NCI-H2171 (cell line): ENCODE measurements around the gene KCNH4.
"Not testable (repeated sequence)": the region's sequence is repeated elsewhere in the genome, so short reads cannot be mapped to it uniquely, and the experiment has no call there.

ENCODE experiments used
- DNase-seq: peaks from one replicate; lab custom pipeline; 2025; lab: John Stamatoyannopoulos, UW

KCNH4 gene

DNA sequence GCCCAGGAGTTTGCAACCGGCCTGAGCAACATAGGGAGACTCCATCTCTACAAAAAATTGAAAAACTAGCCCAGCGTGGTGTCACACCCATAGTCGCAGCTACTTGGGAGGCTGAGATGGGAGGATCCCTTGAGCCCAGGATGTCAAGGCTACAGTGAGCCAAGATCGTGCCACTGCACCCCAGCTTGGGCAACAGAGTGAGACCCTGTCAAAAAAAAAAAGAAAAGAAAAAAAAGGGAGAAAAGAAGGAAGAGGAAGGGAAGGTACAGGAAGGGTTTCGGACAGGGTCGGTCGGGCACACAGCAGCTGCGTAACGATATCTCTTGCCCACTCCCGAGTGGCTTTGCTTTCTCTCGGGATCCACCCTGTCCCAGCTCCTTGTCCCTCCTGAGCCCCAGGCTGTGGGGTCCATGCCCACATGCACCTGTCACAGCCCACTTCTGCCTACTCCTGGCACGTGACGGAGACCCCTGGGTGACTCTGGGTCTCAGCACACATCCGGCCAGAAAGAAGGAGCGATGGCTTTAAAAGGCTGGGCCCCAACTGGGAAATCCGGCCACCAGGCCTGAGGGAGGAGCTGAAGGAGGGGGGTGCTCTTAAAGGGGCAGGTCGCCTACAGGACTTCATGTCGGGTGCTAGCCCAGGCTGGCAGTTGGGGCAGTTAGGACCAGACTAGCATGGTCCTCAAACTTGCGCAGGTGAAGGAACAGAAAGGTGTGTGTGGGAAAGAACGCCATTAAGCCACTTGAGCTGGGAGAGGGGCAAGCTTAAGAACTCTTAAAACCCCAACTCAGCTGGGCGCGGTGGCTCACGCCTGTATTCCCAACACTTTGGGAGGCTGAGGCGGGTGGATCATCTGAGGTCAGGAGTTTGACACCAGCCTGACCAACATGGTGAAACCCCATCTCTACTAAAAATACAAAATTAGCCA is 13.3 kb upstream of the KCNH4 start, which contains the start of gene GHDC:
GHDC (minus strand) TSS at position 526 of the 931 bp plus-strand sequence. CDS start 913 bp downstream, outside the sequence.
- no peak for DNase-seq

DNA sequence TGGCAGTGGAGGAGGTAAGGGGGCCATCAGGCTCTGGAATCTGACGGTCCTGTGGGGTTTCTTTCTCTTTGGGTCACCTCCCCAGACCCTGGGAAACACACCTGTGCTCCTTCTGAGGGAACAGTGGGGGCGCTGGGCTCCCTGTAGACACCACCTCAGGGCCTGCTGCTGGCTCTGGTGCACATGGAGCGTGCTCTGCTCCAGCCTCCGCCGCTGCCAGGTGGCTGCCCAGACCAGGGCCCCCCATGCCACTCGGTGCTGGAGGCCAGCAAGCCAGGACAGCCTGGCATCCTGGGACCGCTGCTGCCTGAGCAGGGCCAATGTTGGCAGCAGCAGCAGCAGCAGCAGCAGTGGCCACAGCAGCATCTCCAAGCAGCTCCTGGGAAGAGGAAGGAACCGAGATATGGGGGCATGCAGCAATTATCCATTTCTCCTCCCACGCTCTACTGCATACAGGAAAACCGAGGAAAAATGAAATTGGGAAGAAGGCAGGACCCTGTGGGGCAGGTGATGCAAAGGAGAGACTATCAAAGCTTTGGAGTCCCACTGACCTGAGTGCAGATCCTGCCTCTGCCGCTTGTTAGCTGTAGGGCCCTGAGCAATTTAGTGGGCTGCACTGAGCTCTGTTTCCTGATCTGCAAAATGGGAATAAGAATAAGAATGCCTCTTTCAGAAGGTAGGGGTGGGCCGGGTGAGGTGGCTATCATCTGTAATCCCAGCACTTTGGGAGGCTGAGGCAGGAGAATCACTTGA is 12.4 kb upstream of the KCNH4 start:
- no peak for DNase-seq

DNA sequence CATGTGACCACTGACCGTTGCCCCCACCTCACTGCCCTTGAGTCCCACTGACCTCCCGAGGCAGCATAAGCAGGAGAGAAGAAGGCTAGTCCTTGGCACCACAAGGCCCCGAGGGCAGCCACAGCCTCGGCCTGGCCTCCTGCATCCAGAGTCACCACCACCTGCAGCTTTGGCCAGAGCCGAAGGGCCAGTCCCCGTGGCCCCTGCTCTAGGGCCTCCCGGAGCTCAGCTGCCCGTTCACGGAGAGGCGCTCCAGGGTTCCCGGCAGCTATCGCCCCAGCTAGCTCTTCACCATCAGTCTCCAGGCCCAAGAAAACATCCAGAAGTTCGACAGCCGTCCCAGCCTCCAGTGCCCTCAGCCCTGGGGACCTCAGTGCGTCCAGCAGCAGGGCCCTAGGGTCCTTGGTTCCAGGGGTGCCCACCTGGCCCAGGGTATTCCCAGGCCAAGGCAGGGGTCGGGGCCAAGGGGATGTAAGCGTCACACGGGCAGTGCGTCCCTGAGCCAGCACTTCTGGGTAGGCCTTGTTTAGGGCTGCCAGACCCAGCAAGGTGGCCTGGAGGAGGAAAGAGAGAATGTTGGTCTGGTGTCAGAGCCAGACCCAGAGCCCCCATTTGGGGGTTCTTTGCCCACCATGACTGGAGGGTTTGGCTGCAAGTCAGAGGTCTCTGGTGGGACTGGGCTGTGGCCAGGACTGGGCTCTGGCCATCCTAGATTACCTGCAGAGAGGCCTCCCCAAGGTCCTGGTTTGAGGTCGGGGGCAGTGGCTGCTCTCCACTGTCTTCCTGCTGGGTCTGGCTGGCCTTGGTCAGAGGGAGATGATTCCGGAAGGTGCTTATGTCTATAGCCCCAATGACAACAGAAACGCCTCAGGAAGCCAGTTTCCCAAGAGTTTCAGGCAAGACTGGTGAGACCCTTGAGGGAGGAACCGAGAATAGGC is 11.5 kb upstream of the KCNH4 start:
- DNase-seq = no peak

DNA sequence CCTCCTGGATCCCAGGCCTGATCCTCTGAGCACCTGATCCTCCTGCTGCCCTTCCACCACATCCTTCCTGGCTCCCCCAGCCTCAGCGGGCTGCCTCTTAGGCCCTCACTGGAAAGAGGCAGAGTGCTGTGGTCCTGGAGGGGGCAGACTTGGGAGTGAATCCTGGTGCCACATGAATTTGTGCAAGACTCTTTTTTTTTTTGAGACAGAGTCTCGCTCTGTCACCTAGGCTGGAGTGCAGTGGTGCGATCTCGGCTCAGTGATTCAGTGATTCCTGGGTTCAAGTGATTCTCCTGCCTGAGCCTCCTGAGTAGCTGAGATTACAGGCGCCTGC is 10.3 kb upstream of the KCNH4 start:
- no peak for DNase-seq

DNA sequence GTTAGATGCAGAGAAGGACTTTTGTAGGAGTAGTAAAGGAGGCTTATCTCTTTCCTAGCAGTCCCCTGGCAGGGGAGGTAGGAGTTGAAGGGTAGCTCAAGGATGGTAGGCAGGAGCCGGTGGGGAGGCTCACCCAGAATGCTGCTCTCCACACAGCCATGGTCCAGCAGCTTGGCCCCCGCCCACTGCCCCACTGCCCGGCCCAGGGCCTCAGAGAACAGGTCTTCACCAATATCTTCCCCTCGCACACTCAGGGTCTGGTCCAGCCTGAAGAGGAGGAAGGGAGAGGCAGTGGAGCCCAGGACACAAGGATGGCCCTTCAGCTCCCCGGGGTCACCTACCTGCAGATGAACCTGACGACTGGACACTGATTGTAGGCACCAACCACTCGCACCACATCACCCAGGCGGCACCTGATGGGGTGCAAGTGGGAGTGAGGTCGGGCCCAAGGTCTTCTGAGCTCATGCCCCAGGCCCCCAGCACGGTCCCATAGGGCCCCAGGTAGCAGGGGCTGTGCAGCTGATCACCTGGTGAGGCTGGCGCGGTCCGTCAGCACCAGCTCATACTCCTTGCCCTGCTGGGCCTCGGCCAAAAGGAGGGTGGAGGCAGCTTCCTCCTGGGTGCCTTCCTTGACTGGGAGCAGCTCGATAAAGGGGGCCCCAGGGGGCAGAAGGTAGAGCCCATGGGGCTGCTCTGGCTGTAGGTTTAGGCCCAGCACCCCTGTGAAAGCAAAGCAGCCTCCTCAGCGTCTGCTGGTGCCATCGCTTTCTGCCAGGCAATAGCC is 9.7 kb upstream of the KCNH4 start:
- DNase-seq = no peak

DNA sequence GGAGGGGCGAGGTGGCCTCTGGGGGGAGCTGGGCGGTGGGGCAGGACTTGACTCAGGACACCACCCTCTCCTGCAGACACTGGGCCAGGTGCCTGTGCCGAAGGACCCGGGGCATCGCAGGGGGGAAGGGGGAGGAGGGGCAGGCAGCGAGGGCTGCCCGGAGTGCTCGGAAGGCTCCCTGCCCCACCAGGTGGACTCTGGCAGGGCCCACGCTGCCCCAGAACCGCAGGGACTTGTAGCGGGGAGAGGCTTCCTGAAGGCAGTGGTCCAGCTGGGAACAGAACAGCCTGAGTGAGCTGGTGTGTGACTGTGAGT is 8.7 kb upstream of the KCNH4 start:
- DNase-seq = no peak

DNA sequence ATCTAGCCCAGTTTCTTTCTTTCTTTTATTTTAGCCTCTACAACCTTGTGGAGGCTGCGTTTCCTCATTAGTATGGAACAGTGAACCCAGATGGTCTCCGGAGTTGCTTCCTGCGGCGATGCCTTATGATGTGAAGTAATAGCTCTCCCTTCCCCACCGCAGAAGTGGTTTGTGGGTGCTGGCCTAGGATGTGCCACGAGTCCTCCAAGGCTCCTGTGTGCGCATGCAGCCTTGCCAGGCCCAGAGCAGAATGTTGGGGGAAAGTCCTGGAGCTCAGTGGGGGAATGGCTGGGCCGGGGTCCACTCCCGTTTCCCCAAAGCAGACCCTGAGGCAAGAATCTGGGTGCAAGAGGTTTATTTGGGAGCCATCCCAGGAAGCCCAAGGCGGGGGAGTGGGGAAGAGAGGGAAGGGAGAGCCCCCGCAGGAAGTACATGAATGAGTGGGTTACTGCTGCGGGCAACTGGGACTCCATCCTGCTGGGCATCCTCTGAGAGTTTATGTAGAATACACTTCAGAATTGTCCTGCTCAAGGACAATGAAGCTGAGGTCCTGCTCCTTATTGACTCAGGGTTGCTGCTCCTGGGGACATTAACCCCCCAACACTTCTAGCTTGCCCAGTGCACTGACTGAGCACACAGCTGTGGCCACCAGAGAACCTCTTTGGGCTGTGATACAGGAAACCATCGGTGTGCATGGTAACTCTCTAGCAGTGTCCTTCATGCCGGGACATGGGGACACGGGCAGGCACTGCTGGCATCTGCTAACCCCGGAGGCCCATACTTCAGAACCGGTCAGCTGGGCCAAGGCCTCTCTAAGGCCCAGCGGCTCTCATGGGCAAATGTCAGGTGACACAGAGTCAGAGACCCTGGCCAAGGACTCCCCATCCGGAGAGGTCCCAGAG is 8.1 kb upstream of the KCNH4 start:
- DNase-seq = peak; percentile 61

DNA sequence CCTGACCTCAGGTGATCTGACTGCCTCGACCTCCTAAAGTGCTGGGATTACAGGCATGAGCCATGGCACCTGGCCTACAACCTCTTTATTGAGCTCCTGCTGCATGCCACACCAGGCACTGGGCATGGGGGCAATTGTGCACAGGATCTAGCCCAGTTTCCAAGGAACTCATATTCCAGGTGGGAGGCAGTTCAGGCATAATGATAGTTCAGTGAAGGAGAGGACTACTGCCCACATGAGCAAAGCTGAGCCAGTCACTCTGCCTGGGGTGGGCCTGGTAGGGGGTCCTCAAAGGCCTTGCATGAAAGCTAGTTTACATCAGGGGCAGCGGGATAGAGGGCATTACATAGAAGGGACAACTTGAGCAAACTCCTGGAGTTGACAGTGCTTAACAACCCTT is 6.9 kb upstream of the KCNH4 start:
- DNase-seq = no peak

DNA sequence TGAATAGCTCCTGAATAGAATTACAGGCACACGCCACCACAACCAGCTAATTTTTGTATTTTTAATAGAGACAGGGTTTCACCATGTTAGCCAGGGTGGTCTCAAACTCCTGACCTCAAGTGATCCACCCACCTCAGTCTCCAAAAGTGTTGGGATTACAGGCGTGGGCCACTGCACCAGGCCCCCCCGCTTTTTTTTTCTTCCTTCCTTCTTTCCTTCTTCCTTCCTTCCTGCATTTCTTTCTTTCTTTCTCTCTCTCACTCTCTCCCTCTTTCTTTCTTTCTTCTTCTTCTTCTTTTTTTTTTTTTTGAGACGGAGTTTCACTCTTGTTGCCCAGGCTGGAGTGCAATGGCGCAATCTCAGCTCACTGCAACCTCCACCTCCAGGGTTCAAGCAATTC is 5.2 kb upstream of the KCNH4 start:
- not testable (repeated sequence) for DNase-seq

DNA sequence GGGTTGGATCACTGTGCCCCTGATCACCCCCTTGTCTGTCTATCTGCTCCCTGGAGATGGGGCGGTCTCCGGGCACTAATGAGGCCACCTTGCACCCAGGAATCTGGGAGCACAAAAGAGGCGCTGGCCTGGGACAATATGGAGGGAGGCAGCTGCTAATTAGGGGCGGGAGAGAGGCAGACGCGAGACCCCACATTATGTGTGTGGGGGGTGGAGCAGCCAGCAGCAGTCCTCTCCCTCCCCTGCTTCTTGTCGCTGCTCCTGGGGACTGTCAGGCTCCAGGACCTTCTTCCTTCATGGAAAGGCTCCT is 4.6 kb upstream of the KCNH4 start:
- no peak for DNase-seq

DNA sequence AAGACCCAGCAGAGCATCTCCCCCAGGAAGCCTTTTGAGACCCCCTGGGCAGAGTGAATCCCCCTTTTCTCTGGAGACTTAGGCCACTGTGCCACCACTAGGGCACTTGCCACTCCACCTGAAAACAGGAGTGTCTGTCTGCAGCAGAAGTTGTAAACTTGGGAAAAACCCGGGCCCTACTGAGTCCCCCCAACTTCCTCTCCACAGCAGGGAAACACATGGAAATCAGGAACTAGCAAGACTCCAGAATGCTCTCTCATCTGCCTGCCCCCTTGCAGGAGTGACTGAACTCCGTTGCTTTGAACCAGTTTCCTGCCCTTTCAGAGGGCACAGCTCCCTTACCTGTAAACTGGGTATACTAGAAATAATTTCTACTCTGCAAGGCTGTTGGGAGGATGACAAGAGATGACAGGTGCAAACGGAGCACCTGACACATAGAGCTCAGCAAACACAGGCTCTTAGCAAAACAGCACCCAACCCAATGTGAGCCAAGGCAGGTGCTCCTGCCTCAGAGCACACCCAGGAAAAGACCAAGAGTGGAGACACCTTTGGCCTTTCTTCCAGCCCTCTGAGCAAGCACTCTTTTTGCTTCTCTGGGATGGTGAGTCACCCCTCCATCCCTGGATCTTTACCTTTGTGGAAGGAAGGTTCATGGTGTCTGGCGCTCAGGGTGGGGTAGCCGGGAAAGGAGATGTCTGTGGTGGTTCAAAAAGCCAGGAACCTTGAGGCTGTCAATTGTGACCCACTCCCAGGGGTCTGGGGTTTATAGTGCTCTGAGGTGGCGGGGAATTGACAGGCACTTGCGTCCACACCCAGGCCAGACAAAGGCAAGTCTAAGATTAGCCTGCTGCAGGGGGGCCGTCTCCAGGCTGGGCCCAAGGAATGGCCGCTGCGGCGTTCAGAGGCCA is 4.0 kb upstream of the KCNH4 start, which contains the start of gene HCRT:
HCRT (minus strand) TSS at position 740 of the 908 bp plus-strand sequence; CDS start at position 653, 87 bp downstream.
- no peak for DNase-seq

DNA sequence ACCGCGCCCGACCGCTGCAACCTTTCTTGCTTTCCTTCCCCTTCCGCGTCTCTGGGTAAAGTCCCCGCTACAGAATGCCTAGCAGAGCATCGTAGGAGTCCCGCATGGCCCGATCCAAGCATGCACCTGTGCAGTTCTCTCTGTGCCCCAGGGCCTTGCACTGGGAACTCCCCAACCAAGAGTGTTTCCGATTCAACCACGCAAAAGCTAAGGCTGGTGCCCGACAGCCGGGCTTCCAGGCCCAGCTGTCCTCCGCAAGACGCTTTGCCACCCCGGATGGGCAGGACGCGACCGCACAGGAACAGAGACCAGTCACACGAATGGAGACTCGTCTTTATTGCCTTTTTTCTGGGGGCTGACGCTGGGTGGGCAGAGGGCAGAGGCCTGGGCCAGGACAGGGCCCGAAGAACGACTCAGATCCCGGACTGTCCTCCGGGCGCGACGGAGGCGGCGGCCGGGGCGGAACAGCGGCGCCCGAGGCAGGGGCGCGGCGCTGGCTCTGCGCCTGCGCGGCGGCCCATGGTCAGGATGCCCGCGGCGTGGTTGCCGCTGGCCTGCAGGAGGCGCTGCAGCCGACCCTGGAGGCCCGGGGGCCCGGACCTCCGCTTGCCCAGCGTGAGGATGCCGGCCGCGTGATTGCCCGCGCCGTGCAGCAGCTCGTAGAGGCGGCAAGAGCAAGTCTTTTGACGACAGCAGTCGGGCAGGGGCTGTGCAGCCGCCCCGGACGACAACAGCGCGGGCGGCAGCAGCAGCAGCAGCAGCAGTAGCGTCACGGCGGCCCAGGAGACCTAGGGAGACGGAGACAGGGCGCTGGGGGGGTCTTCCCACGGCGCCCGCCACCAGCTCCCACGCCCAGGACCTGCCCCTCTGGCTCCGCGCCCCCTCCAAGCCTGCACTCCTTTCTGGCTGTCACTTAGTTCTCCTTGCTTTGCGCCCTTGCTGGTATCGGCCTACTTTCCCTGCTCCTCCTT is 3.1 kb upstream of the KCNH4 start:
- DNase-seq = no peak

DNA sequence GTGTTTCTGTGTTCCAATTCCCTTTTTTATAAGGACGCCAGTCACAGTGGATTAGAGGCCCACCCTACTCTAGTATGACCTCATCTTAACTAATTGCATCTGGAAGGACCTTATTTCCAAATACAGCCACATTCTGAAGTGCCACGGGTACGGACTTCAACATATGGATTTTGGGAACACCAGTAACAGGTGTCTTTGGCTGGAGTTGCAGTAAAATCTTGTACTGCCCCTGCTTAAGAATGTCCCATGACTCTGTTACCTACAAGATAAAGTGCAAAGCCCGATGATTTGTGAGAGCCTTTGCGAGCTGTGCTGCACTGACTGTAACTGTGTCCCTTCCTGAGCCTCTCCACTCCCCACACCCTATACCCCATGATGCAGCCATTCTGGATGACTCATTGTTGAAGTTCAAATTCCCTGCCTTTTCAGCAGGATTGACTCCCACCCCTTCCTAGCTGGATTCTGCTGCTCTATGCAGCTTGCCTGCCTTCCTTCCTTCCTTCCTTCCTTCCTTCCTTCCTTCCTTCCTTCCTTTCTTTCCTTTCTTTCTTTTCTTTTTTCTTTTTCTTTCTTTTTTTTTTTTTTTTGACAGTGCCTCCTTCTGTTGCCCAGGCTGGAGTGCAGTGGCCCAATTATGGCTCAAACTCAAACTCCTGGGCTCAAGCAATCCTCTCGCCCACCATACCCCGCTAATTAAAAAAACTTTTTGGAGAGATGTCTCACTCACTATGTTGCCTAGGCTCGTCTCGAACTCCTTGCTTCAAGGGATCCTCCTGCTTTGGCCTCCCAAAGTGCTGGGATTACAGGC is 2.2 kb upstream of the KCNH4 start:
- DNase-seq = no peak

DNA sequence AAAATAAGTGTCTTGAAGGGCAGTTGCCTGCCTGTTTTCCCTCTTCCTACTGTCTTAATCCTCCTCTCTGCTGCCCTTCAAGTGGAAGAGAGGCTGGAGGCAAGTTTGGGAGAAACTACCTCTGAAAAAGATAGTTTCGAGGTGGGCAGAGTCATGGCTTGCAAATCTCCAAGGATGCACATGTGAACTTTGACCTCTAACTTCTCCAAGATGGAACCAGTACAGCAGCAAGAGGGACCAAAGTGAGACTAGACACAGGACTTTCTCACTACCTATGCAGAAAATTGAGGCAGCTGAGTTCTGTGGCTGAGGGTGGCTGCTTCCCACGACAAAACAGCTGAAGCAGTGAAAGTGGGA is 887 bp upstream of the KCNH4 start:
- no peak for DNase-seq

DNA sequence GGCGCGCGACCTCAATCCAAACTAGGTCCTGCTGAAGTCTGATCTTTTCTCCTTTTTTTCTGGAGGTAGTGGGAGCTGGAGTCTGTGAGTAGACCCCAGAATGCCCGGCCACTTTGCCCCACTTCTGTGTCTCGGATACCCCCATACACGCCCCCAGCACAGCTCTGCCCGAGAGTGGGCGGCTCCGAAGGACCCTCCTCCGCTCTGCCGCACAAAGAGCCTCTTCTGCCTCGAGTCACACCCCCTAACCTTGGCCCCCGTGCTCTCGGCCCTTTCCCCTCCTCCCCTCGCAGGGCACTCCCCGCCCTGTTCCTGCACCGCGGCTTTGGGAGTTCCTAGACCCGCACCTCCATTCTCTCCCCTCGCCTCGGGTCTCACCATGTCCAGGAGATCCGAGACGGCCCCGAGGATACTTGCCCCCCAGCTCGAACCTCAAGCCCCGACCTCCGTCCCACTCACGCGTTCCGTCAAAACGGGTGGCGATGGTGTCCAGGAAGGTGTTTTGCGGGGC is 476 bp downstream of the KCNH4 start:
- no peak for DNase-seq

DNA sequence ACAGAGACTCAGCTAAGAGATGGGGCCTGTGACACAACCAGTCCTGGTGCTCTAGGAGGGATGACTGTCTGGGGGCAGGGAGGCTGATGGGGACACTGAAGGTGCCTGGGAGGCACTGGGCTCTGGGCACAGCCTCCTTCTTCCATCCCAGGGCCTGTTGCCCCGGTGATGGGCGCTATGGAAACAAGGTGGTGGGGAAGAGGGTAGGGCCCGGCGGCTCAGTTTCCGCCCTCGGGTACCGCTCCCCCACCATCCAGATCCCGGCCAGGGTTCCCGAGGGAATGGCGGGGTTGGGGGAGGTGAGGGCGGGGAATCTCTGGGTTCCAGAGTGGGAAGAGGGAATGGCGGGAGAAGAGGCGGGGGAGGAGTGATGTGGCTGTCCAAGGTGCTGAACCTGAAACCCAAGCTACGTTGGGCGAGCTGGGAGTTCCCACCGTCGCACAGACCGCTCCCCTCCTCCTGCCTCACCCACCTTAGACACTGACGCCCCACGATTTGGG is 981 bp downstream of the KCNH4 start:
- peak; percentile 25 for DNase-seq

DNA sequence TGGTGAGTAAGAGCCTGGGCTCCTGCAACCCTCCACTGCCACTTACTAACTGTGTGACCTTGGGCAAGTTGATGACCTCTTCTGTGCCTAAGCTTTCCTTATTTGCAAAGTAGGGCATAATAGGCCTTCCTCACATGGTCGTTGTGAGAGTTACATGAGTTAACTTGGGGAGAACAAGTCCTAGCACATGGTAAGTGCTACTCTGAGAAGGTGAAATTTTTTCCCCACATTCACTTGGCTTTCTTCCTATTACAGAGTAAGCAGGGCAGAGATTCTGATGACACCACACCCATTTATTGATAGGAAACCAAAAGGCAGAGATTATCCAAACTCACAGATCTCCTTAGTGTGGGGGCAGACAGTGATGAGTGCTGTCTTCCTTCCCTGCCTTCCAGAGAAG is 1.6 kb downstream of the KCNH4 start:
- DNase-seq = no peak
